Omental fat pad (tissue), 4 donors: ENCODE results near the gene ARHGEF16. TPM values are rescaled to one million over a fixed set of nuclear protein-coding genes. Genes with fewer than 3 reads are reported as not detected.

ENCODE experiments used
- ATAC-seq: fragments of 150-250 bp; one replicate; pipeline ENCODE4 v1.9.1; 2016; ENCODE audit warnings: mild to moderate bottlenecking, moderate library complexity; ENCODE audit not compliant: low FRiP score
- DNase-seq: peaks from one replicate; pipeline ENCODE4 v3.0.0-alpha.2; 2019; ENCODE audit warnings: low spot score
- total RNA-seq, 4 donors: library from RNA; depleted of rRNA; stranded (reverse); fragments of >200 nt; gene quantifications; one replicate each; pipeline ENCODE4 v1.1.0, GENCODE V29; 2016
- TF ChIP-seq, protein P1 (sequence below), 3 donors: fragments of 450-650 bp; IDR thresholded peaks; one replicate each; pipeline ENCODE4 v1.5.1; 2016 to 2017; ENCODE audit warnings: antibody characterized with exemption in 3 of 3, mild to moderate bottlenecking in 3 of 3, moderate library complexity in 2 of 3

Gene ARHGEF16
- total RNA-seq, 4 donors from 2014 or later: 0.36 to 3.2 (median 1.9) TPM

DNA sequence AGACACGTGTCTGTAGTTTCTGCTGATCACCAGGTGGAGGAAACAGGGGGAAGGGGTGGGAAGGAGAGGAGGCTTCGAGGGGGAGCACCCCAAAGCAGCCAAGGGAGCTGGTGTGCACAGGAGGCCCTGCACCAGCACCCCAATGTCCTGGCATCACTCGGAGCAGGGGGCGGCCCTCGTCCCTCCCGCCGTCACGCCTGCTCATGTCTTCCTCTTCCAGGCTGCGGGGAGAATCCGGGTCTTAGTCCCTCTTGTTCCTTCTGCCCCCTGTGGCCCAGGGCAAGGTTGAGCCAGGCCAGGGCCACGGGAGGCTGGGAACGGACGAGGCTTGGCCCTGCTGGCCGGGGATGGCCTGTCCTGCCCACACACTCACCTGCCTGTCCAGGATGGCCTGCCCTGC, 21.4 kb upstream of the ARHGEF16 start:
- DNase-seq (no peak), ATAC-seq (no peak)
- TF ChIP-seq, protein P1, sequence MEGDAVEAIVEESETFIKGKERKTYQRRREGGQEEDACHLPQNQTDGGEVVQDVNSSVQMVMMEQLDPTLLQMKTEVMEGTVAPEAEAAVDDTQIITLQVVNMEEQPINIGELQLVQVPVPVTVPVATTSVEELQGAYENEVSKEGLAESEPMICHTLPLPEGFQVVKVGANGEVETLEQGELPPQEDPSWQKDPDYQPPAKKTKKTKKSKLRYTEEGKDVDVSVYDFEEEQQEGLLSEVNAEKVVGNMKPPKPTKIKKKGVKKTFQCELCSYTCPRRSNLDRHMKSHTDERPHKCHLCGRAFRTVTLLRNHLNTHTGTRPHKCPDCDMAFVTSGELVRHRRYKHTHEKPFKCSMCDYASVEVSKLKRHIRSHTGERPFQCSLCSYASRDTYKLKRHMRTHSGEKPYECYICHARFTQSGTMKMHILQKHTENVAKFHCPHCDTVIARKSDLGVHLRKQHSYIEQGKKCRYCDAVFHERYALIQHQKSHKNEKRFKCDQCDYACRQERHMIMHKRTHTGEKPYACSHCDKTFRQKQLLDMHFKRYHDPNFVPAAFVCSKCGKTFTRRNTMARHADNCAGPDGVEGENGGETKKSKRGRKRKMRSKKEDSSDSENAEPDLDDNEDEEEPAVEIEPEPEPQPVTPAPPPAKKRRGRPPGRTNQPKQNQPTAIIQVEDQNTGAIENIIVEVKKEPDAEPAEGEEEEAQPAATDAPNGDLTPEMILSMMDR (IDR thresholded peaks at IDR 0.05): no peak

DNA sequence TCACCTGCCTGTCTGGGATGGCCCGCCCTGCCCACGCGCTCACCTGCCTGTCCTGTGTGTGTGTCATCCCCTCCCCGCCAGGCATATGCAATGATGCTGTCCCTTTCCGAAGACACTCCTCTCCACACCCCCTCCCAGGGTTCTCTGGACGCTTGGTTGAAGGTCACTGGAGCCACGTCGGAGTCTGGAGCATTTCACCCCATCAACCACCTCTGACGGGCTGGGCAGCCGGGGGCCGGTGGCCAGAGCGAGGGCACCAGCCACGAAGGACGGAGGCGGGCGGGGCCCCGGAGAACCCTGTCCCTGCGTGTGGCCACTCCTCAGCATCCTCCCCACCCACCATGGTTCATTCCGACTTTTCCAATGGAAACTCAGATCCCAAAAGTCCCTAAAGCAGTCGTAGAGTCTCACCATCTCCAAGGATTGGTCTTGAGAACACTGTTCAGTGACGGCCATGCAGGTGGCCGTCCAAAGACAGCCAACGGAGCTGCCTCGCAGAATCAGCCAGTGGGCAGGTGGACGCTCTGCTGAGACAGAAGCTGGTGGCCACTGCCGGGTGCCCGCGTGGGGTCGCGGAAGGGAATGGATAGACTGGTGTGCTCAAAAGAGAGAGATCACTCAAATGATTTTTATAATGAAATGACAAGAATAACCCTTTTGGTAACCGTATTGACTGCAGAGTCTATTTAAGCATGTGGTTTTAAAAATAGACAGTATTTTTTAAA, 20.7 kb upstream of the ARHGEF16 start:
- DNase-seq (no peak), ATAC-seq (no peak)
- TF ChIP-seq, protein P1 (IDR thresholded peaks at IDR 0.05): no peak

DNA sequence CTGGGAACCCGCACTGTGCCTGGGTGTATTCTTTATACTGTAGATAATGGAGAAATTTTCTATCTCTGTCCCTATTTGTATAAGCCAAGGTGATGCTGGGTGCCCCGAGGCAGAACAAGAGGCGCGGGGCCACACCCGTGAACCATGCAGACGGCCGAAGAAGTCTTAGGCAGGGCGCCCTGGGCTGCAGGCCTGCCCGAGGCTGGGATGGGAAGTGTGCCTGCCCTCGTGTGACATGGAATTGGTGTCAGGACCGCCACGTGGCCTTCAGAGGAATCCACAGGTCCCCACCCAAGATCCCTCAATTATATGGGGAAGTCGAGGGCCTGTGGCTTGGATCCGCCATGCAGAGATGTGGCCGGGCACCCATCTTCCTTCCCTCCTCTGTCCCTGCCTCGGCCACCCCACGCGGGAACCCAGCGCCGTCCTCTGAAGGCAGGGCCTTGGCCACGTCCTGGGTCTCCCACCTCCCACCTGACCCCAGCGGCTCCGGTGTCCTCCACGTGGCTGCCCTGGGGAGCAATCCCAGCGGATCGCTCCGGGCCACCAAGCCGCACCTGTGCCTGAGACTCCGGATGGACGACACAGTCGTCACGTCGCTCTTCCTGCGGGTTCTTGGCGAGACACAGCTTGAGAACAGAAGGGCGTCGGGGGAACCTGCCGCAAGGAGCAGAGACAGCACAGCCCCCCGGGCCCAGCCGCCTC, 19.9 kb upstream of the ARHGEF16 start:
- DNase-seq: no peak
- TF ChIP-seq, protein P1 (IDR thresholded peaks at IDR 0.05): no peak
- no peak for ATAC-seq

DNA sequence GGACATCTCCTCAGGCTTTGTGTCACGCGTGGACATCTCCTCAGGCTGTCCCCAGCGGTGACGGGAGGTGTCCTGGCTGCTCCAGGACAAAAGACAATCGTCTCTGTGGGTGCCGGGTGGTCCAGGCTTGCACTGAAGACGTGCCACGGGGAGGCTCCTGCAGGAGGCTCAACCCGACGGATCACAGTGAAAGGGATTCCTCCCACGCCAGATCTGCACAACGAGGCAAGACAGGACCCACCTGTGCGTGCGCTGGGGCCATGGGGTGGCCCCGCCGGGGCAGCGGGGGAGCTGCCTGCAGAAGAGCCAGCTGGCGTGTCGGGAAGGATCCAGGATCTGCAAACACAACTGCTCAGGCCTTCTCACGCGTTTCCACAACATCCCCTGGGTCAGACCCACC, 18.8 kb upstream of the ARHGEF16 start:
- ATAC-seq: no peak
- DNase-seq: no peak
- TF ChIP-seq, protein P1 (IDR thresholded peaks at IDR 0.05): no peak

DNA sequence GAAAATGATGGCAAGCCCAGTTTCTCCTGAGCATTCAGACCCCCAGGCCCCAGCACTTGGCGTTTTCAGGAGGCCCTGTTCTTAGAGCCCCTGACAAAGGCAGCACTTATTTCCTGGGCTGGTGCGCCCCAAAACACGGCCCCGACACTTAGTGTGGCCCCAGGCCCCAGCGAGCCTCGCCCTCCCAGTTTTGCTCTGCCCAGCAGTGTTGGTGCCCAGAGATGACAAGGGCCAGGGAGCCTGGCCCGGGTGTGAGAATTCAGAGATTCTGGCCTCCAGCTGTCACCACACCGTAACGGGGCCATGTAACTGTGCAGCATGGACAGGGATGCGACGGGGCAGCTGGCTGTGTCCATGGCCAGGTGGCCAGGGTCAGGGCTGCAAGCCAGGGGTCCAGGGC, 18.0 kb upstream of the ARHGEF16 start:
- DNase-seq (no peak), ATAC-seq (no peak)
- TF ChIP-seq, protein P1 (IDR thresholded peaks at IDR 0.05): no peak

DNA sequence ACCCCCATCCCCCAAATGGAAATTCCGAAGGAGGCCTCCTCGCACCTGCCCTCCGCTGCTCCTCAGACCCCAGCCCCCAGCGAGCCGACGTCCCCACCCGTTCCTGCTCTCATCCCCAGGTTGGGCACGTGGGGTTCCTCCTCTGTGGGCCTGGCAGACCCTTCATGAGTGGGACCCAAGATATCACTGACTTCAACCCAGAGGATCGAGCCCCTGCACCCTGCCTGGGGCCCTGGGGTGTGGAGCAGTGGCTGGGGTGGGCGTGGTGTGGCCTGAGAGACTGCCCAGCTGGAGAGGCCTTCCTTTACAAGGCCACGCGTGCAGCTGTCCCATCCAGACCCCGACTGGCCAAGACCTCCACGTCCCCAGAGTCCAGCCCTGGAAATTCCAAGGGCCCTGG, 17.6 kb upstream of the ARHGEF16 start:
- DNase-seq (no peak), ATAC-seq (no peak)
- TF ChIP-seq, protein P1 (IDR thresholded peaks at IDR 0.05): no peak
